Measurements from ENCODE around the gene TLR8. TPM values are rescaled to one million over a fixed set of nuclear protein-coding genes. Genes with fewer than 3 reads are reported as not detected.

The TLR8 gene
- total RNA-seq, 1 donor = under 0.01 TPM

- no peak overlapping the region for H2AFZ ChIP-seq (ENCODE audit: low read length)
- no peaks in the 10 kb centered on the region for H4K20me1 ChIP-seq (ENCODE audit: insufficient read depth, low read length)
Observed at GRCh38 chrX:12919620-12920019, 13.2 kb downstream of the TLR8 start.

GRCh38 chrX:12920990-12921389, 14.6 kb downstream of the TLR8 start:
- Histone ChIP-seq H3K4me2 (ENCODE audit: insufficient read depth, low read length) (no peak overlapping the region), H3K4me3 (ENCODE audit: insufficient read depth, low read length) (no peak overlapping the region), H3K9me3 (ENCODE audit: low read depth, low read length) (no peaks in the 10 kb centered on the region), H3K4me1 (ENCODE audit: insufficient read depth, low read length) (no peaks in the 10 kb centered on the region), H4K20me1 (ENCODE audit: insufficient read depth, low read length) (no peaks in the 10 kb centered on the region), H3K79me2 (ENCODE audit: insufficient read depth, low read length) (no peaks in the 10 kb centered on the region), H3K27me3 (ENCODE audit: insufficient read depth, low read length) (no peaks in the 10 kb centered on the region), H3K36me3 (ENCODE audit: insufficient read depth, low read length) (no peaks in the 10 kb centered on the region), H2AFZ (ENCODE audit: low read length) (no peak overlapping the region), H3K27ac (ENCODE audit: low read depth, low read length) (no peak overlapping the region)
- DNase-seq (ENCODE audit: insufficient read length, low spot score, missing footprints) = no peak
- no peak for TF ChIP-seq CTCF (IDR thresholded peaks at IDR 0.05; ENCODE audit: extremely low read depth, low read depth, low read length)

More at GRCh38 chrX:12919620-12920019, 13.2 kb downstream of the TLR8 start:
- Histone ChIP-seq H3K4me3 (ENCODE audit: insufficient read depth, low read length) (no peak overlapping the region), H3K4me2 (ENCODE audit: insufficient read depth, low read length) (no peak overlapping the region), H3K27me3 (ENCODE audit: insufficient read depth, low read length) (no peaks in the 10 kb centered on the region), H3K9me3 (ENCODE audit: low read depth, low read length) (no peaks in the 10 kb centered on the region), H3K79me2 (ENCODE audit: insufficient read depth, low read length) (no peaks in the 10 kb centered on the region), H3K4me1 (ENCODE audit: insufficient read depth, low read length) (no peaks in the 10 kb centered on the region), H3K27ac (ENCODE audit: low read depth, low read length) (no peak overlapping the region), H3K36me3 (ENCODE audit: insufficient read depth, low read length) (no peaks in the 10 kb centered on the region)
- TF ChIP-seq CTCF (IDR thresholded peaks at IDR 0.05; ENCODE audit: extremely low read depth, low read depth, low read length) = no peak
- no peak for DNase-seq (ENCODE audit: insufficient read length, low spot score, missing footprints)

GRCh38 chrX:12921886-12922598, 15.6 kb downstream of the TLR8 start:
- no peaks in the 10 kb centered on the region for H3K36me3 ChIP-seq (ENCODE audit: insufficient read depth, low read length)
- no peaks in the 10 kb centered on the region for H3K9me3 ChIP-seq (ENCODE audit: low read depth, low read length)
- DNase-seq (ENCODE audit: insufficient read length, low spot score, missing footprints) = no peak
- H3K27me3 ChIP-seq (ENCODE audit: insufficient read depth, low read length) = no peaks in the 10 kb centered on the region
- no peaks in the 10 kb centered on the region for H4K20me1 ChIP-seq (ENCODE audit: insufficient read depth, low read length)
- no peak overlapping the region for H2AFZ ChIP-seq (ENCODE audit: low read length)
- no peak for TF ChIP-seq CTCF (IDR thresholded peaks at IDR 0.05; ENCODE audit: extremely low read depth, low read depth, low read length)
- H3K27ac ChIP-seq (ENCODE audit: low read depth, low read length) = peak overlapping the region; percentile 46
- no peaks in the 10 kb centered on the region for H3K79me2 ChIP-seq (ENCODE audit: insufficient read depth, low read length)
- no peaks in the 10 kb centered on the region for H3K4me1 ChIP-seq (ENCODE audit: insufficient read depth, low read length)
- H3K4me2 ChIP-seq (ENCODE audit: insufficient read depth, low read length) = no peak overlapping the region
- H3K4me3 ChIP-seq (ENCODE audit: insufficient read depth, low read length) = no peak overlapping the region

GRCh38 chrX:12922599-12922919, 16.1 kb downstream of the TLR8 start:
- Histone ChIP-seq H3K9me3 (ENCODE audit: low read depth, low read length) (no peaks in the 10 kb centered on the region), H3K4me3 (ENCODE audit: insufficient read depth, low read length) (no peak overlapping the region)

More at GRCh38 chrX:12922599-12922919, 16.1 kb downstream of the TLR8 start:
- no peaks in the 10 kb centered on the region for H3K79me2 ChIP-seq (ENCODE audit: insufficient read depth, low read length)
- H3K4me1 ChIP-seq (ENCODE audit: insufficient read depth, low read length) = no peaks in the 10 kb centered on the region
- peak overlapping the region; percentile 46 for H3K27ac ChIP-seq (ENCODE audit: low read depth, low read length)
- H3K4me2 ChIP-seq (ENCODE audit: insufficient read depth, low read length) = no peak overlapping the region
- DNase-seq (ENCODE audit: insufficient read length, low spot score, missing footprints) = no peak
- no peaks in the 10 kb centered on the region for H3K36me3 ChIP-seq (ENCODE audit: insufficient read depth, low read length)
- TF ChIP-seq CTCF (IDR thresholded peaks at IDR 0.05; ENCODE audit: extremely low read depth, low read depth, low read length) = no peak
- no peaks in the 10 kb centered on the region for H4K20me1 ChIP-seq (ENCODE audit: insufficient read depth, low read length)
- H2AFZ ChIP-seq (ENCODE audit: low read length) = no peak overlapping the region
- H3K27me3 ChIP-seq (ENCODE audit: insufficient read depth, low read length) = no peaks in the 10 kb centered on the region

Data from osteoblast (primary cell).